Adrenal gland (tissue), 5 donors: Measurements from ENCODE around the gene ETV1.

Experiments
- CTCF ChIP-seq, 6 experiments: fragments of 450-650 bp in 4 of 6; fragments of 200-600 bp in 2 of 6; sonication (generic) in 1 of 6; IDR thresholded peaks; 1 replicate in 5 of 6; 2 replicates in 1 of 6; pipeline versions ENCODE4 v1.5.1 to v1.8.0; 2016 to 2021; ENCODE audit warnings: antibody characterized with exemption in 6 of 6, mild to moderate bottlenecking in 2 of 6, moderate library complexity in 1 of 6
- POLR2A ChIP-seq, 2 donors: fragments of 450-650 bp; IDR thresholded peaks; one replicate each; pipeline ENCODE4 v1.6.1; 2017; ENCODE audit warnings: antibody characterized with exemption in 2 of 2, mild to moderate bottlenecking in 2 of 2, moderate library complexity in 1 of 2
- donor health status: DM: no; HTN: no; CAD: no.

DNA sequence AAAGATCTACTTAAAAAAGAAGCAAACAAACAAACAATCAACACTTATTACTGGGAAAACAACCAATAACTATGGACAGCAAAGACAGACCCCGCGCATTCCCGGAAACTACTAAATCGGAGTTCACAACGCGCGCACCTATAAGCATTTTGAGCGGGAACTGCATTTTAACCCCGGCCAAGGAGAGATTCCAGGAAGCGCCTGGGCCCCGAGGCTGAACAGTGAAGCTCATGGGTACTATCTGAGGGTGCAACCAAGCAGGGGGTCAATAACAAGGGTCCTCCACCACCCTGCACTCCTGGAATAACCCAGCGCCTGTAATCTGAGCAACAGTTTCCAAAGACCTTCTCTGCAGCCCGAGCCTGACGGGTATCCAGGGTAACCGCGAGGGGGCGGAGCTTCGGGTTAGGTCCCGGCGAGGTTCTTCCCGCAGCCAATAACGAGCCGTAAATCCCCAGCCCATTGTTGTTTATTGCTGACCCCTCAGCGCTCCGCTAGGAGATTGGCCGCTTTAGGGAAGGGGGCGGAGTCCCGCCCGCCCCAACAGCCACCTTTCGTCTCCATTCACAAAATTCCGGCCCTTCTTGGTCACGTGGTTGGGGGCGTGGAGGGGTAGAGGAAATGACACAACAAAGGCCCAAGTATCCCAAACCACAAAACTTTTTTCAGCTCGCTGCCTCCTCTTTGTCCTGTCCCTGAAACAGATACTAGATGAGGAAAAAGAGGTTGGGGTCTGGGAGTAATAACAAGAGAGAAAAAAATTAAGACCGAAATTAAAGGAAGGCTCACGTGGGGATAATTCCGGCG, 1.7 kb upstream of the ETV1 start:
- TF ChIP-seq POLR2A (IDR thresholded peaks at IDR 0.05) (peak in 1 of 2 donors; percentile 82), CTCF (IDR thresholded peaks at IDR 0.05) (peak in 3 of 6 experiments; percentile 14 to 37 (median 14))
